Cardiac muscle cell (in vitro differentiated cells and primary cell): Measurements from ENCODE around the gene MSX1. TPM values are rescaled to one million over a fixed set of nuclear protein-coding genes. Genes with fewer than 3 reads are reported as not detected.

Experiments
- DNase-seq, 2 donors: peaks; one replicate each; pipeline versions ENCODE4 v3.0.0 to v3.0.0-alpha.2; 2010 to 2017; ENCODE audit warnings: low read depth in 1 of 2, low spot score in 1 of 2
- H3K27ac ChIP-seq: fragments of 200-600 bp; sonication (generic); 2 replicates; pipeline ENCODE4 v1.5.1; 2016
- H3K27me3 ChIP-seq: fragments of 200-600 bp; sonication (generic); 2 replicates; pipeline ENCODE4 v1.6.0; 2016; ENCODE audit warnings: control low read depth
- H3K36me3 ChIP-seq: fragments of 200-600 bp; sonication (generic); 2 replicates; pipeline ENCODE4 v1.5.1; 2016; ENCODE audit warnings: control low read depth
- H3K4me1 ChIP-seq: fragments of 200-600 bp; sonication (generic); 2 replicates; pipeline ENCODE4 v1.8.1; 2017; ENCODE audit warnings: low read depth, mild to moderate bottlenecking, mixed run types
- H3K4me3 ChIP-seq: fragments of 200-600 bp; sonication (generic); 2 replicates; pipeline ENCODE4 v1.5.1; 2016; ENCODE audit warnings: mild to moderate bottlenecking
- H3K9me3 ChIP-seq: fragments of 200-600 bp; sonication (generic); 2 replicates; pipeline ENCODE4 v1.5.1; 2017; ENCODE audit warnings: low read depth, mild to moderate bottlenecking, control low read depth
- polyA plus RNA-seq: library from polyadenylated mRNA; unstranded; fragments of >200 nt; fragmentation: Nextera tagmentation; extraction: Ambion mirVana; gene quantifications from 2 replicates; pipeline ENCODE4 v1.2.1, GENCODE V29; 2016
- total RNA-seq: library from RNA; depleted of rRNA; stranded (reverse); fragments of >200 nt; gene quantifications from 2 replicates; pipeline ENCODE4 v1.2.3, GENCODE V29; 2016
- TF ChIP-seq, protein P1 (sequence below): IDR thresholded peaks from 2 replicates; pipeline ENCODE4 v1.5.1; 2012; ENCODE audit warnings: low read depth, mild to moderate bottlenecking, low read length

MSX1 gene
- total and polyA plus RNA-seq, 2 experiments from 2014 or later: 15.6 to 27.5 TPM

GRCh38 chr4:4842476-4843441 is 16.7 kb upstream of the MSX1 start:
- TF ChIP-seq, protein P1, sequence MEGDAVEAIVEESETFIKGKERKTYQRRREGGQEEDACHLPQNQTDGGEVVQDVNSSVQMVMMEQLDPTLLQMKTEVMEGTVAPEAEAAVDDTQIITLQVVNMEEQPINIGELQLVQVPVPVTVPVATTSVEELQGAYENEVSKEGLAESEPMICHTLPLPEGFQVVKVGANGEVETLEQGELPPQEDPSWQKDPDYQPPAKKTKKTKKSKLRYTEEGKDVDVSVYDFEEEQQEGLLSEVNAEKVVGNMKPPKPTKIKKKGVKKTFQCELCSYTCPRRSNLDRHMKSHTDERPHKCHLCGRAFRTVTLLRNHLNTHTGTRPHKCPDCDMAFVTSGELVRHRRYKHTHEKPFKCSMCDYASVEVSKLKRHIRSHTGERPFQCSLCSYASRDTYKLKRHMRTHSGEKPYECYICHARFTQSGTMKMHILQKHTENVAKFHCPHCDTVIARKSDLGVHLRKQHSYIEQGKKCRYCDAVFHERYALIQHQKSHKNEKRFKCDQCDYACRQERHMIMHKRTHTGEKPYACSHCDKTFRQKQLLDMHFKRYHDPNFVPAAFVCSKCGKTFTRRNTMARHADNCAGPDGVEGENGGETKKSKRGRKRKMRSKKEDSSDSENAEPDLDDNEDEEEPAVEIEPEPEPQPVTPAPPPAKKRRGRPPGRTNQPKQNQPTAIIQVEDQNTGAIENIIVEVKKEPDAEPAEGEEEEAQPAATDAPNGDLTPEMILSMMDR: no peak
- no peak overlapping the region for H3K4me3 ChIP-seq
- H3K27ac ChIP-seq: no peak overlapping the region
- H3K36me3 ChIP-seq: no peaks in the 10 kb centered on the region
- no peaks in the 10 kb centered on the region for H3K4me1 ChIP-seq
- no peak for DNase-seq
- H3K27me3 ChIP-seq: no peaks in the 10 kb centered on the region
- H3K9me3 ChIP-seq: no peaks in the 10 kb centered on the region

GRCh38 chr4:4843635-4844291 is 15.7 kb upstream of the MSX1 start:
- H3K27me3 ChIP-seq: no peaks in the 10 kb centered on the region
- no peak for DNase-seq

GRCh38 chr4:4845027-4845426 is 14.4 kb upstream of the MSX1 start:
- Histone ChIP-seq H3K4me3 (no peak overlapping the region), H3K36me3 (no peaks in the 10 kb centered on the region), H3K27me3 (no peaks in the 10 kb centered on the region), H3K27ac (no peak overlapping the region), H3K9me3 (no peaks in the 10 kb centered on the region), H3K4me1 (no peaks in the 10 kb centered on the region)
- no peak for DNase-seq
- TF ChIP-seq, protein P1: no peak

More at GRCh38 chr4:4843635-4844291, 15.7 kb upstream of the MSX1 start:
- Histone ChIP-seq H3K9me3 (no peaks in the 10 kb centered on the region), H3K27ac (no peak overlapping the region), H3K4me3 (no peak overlapping the region), H3K36me3 (no peaks in the 10 kb centered on the region), H3K4me1 (no peaks in the 10 kb centered on the region)
- TF ChIP-seq, protein P1: no peak

- DNase-seq: no peak
- H3K27me3 ChIP-seq: peaks cover 18% of the 10 kb centered on the region
- TF ChIP-seq, protein P1: no peak
Measured at GRCh38 chr4:4847011-4847410, 12.5 kb upstream of the MSX1 start.

DNA sequence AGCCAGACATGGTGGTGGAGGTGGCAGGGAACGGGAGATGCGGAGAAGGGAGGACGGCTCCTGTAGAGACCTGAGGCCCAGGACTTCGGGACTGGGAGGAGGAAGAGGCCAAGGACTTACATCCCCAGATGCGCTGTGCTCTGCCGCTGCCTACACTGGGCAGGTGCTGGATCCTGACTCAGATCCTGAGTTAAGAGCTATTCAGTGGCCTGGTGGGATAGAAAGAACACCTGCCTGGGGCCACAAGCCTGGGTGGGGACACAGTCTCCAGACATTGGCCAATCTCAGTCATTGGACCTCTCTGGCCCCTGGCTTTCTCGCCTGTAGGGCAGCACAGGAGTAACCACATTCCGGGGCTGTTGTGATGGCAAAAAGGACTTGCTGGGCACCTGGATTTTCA is 10.9 kb upstream of the MSX1 start:
- no peak overlapping the region for H3K27ac ChIP-seq
- no peaks in the 10 kb centered on the region for H3K36me3 ChIP-seq
- H3K4me3 ChIP-seq: no peak overlapping the region
- H3K4me1 ChIP-seq: no peaks in the 10 kb centered on the region
- TF ChIP-seq, protein P1: no peak
- H3K9me3 ChIP-seq: no peaks in the 10 kb centered on the region
- H3K27me3 ChIP-seq: peaks cover 34% of the 10 kb centered on the region
- DNase-seq: no peak

More at GRCh38 chr4:4847011-4847410, 12.5 kb upstream of the MSX1 start:
- Histone ChIP-seq H3K4me3 (no peak overlapping the region), H3K4me1 (no peaks in the 10 kb centered on the region), H3K9me3 (no peaks in the 10 kb centered on the region), H3K27ac (no peak overlapping the region), H3K36me3 (no peaks in the 10 kb centered on the region)
